Muscle layer of duodenum (tissue), 2 donors: ENCODE results near the gene PLD2.
"Not testable (repeated sequence)": the region's sequence is repeated elsewhere in the genome, so short reads cannot be mapped to it uniquely, and the experiment has no call there.

Experiments
- H3K27ac ChIP-seq: one replicate; pipeline ENCODE4 v1.7.0; 2013; ENCODE audit warnings: mild to moderate bottlenecking, low read length
- H3K27me3 ChIP-seq: one replicate; pipeline ENCODE4 v1.7.0; 2013; ENCODE audit warnings: low read depth, mild to moderate bottlenecking, control low read depth, low read length
- H3K36me3 ChIP-seq, 2 donors: one replicate each; pipeline ENCODE4 v1.7.0; 2013; ENCODE audit warnings: low read length in 2 of 2, control low read depth in 1 of 2, mild to moderate bottlenecking in 1 of 2; ENCODE audit not compliant: insufficient read depth in 2 of 2, control insufficient read depth in 1 of 2
- H3K4me1 ChIP-seq, 2 donors: one replicate each; pipeline ENCODE4 v1.7.0; 2013; ENCODE audit warnings: low read length in 2 of 2, mild to moderate bottlenecking in 2 of 2, control low read depth in 1 of 2, moderate library complexity in 1 of 2; ENCODE audit not compliant: insufficient read depth in 2 of 2, control insufficient read depth in 1 of 2
- H3K4me3 ChIP-seq, 2 donors: one replicate each; pipeline ENCODE4 v1.7.0; 2013; ENCODE audit warnings: low read length in 2 of 2, low read depth in 1 of 2, mild to moderate bottlenecking in 1 of 2
- H3K9me3 ChIP-seq, 2 donors: one replicate each; pipeline ENCODE4 v1.7.0; 2013; ENCODE audit warnings: low read length in 2 of 2, control low read depth in 1 of 2, mild to moderate bottlenecking in 1 of 2; ENCODE audit not compliant: control insufficient read depth in 1 of 2
- donor health status: healthy.

Gene PLD2

DNA sequence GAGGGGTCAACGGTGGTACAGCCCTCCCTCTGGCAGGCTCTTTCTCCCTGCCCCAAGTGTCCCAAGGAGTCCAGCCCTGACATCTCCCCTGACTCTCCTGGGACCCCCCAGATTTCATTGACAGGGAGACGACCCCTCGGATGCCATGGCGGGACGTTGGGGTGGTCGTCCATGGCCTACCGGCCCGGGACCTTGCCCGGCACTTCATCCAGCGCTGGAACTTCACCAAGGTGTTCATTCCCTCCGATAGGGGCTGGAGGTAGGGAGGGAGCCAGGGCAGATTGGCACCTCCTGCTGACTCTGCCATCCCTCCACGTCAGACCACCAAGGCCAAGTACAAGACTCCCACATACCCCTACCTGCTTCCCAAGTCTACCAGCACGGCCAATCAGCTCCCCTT, 9.9 kb downstream of the PLD2 start:
- H3K4me1 ChIP-seq = no peaks in the 10 kb centered on the region
- no peak overlapping the region for H3K27ac ChIP-seq
- H3K4me3 ChIP-seq = no peak overlapping the region
- H3K27me3 ChIP-seq = no peaks in the 10 kb centered on the region
- H3K9me3 ChIP-seq = no peaks in the 10 kb centered on the region
- peaks cover 4 to 35% of the 10 kb centered on the region in 2 donors for H3K36me3 ChIP-seq

DNA sequence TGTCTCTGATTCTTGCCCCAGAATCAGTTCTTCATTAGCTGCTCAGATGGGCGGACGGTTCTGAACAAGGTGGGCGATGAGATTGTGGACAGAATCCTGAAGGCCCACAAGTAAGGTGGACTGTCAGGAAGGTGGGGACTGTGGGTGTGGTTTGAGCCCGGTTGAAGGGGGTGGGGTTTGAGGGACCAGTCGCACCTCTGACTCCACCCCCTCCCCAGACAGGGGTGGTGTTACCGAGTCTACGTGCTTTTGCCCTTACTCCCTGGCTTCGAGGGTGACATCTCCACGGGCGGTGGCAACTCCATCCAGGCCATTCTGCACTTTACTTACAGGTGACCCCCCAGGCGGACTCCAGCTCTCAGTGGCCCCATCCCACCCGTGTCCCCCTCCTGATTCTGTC, 11.3 kb downstream of the PLD2 start:
- no peak overlapping the region for H3K27ac ChIP-seq
- H3K9me3 ChIP-seq = no peaks in the 10 kb centered on the region
- H3K4me3 ChIP-seq = no peak overlapping the region
- H3K36me3 ChIP-seq = peaks cover 4 to 44% of the 10 kb centered on the region in 2 donors
- H3K27me3 ChIP-seq = no peaks in the 10 kb centered on the region
- H3K4me1 ChIP-seq = no peaks in the 10 kb centered on the region

DNA sequence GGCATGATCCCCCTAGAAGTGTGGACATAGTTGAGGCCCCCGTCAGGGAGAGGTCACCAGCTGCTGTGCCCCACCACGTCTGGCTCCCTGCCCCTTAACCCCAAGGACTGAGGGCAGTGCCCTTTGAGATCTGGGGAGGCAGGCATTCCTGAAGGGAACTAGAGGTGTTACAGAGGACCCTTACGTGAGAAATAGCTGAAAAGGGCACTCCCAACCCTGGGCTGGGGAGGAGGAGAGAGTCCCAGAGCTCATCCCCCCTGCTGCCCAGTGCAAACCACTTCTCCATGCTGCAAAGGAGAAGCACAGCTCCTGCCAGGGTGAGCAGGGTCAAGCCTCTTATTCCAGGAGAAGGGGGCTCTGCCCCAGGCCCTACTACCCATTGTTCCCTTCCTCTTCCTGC, 15.9 kb downstream of the PLD2 start:
- Histone ChIP-seq H3K36me3 (peaks cover 4 to 19% of the 10 kb centered on the region in 2 donors), H3K27ac (no peak overlapping the region), H3K4me3 (no peak overlapping the region), H3K27me3 (no peaks in the 10 kb centered on the region), H3K9me3 (no peaks in the 10 kb centered on the region), H3K4me1 (no peaks in the 10 kb centered on the region)

DNA sequence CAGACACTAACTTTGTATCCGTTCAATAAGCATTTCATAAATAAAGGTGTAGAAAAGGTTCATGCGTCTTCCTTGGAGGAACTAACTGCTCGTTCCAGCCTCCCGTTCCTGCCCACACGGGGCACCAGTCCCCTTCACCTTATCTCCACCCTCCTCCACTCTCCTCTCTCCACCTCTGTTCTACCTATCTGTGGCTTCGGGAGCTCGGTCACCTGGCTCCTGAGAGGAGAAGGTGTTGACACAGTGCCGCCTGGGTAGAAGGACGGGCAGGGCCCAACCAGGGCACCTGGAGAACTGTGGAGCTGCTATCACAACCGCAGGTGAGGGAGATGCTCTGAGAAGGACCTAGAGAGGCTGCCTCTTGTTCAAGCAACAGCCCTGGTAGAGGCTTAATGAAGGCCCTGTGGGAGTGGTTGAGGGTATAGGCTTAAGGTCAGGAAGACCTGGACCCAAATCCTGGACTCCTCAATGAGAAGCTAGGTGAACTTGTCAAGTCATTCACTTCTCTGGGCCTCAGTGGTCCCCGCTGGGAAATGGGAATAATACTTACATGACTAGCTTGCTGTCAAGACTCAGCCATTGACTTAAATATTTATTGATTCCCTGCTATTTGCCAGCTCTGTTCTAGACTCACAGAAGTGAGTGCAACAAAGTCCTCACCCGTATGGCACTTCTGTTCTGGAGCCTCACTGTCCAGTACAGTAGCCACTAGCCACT, 16.6 kb downstream of the PLD2 start:
- no peak overlapping the region for H3K27ac ChIP-seq
- H3K9me3 ChIP-seq = no peaks in the 10 kb centered on the region
- peaks cover 0 to 19% of the 10 kb centered on the region in 2 donors for H3K36me3 ChIP-seq

DNA sequence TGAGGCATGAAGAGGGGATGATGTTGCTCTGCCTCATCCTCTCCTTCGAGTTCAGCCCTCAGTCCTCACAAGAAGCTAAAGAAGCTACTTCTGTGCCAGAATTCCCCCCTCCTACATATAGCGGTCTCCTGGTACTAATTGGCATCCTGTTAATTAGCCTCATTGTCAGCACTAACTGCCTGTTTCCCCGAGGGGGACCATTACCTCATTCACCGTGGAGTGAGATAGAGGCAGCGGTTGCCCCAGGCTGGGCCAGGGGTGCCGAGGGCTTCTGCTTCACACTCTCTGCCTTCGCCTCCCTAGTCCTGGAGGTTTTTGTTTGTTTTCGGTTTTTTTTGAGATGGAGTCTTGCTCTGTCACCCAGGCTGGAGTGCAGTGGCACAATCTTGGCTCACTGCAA, 20.4 kb downstream of the PLD2 start:
- Histone ChIP-seq H3K27me3 (no peaks in the 10 kb centered on the region), H3K27ac (no peak overlapping the region), H3K9me3 (no peaks in the 10 kb centered on the region), H3K4me3 (no peak overlapping the region), H3K4me1 (no peaks in the 10 kb centered on the region), H3K36me3 (peaks cover 0 to 14% of the 10 kb centered on the region in 2 donors)

More for the DNA sequence above, 16.6 kb downstream of the PLD2 start:
- no peaks in the 10 kb centered on the region for H3K4me1 ChIP-seq
- no peaks in the 10 kb centered on the region for H3K27me3 ChIP-seq
- no peak overlapping the region for H3K4me3 ChIP-seq

DNA sequence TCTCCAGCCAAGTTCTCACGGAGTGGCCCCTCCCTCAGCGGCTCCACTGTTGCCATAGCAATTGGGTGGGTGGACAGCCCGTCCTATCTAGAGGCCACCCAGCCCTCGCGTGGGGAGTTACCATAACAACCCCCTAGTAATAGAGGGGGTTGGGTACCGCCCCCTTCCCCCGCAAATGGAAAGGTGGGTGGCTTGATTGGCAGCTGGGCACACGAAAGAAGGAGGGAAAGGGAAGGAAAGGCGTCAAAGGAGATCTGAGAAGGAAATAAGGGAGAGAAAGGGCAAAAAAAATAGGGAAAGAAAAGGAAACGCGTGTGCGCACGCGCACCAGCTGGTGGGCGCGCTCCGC, 25.9 kb downstream of the PLD2 start:
- H3K36me3 ChIP-seq, H3K9me3 ChIP-seq, H3K27ac ChIP-seq, H3K27me3 ChIP-seq: not testable (repeated sequence)
- H3K4me3 ChIP-seq = peak overlapping the region; percentile 87
- H3K4me1 ChIP-seq = peaks cover 17 to 27% of the 10 kb centered on the region in 2 donors

DNA sequence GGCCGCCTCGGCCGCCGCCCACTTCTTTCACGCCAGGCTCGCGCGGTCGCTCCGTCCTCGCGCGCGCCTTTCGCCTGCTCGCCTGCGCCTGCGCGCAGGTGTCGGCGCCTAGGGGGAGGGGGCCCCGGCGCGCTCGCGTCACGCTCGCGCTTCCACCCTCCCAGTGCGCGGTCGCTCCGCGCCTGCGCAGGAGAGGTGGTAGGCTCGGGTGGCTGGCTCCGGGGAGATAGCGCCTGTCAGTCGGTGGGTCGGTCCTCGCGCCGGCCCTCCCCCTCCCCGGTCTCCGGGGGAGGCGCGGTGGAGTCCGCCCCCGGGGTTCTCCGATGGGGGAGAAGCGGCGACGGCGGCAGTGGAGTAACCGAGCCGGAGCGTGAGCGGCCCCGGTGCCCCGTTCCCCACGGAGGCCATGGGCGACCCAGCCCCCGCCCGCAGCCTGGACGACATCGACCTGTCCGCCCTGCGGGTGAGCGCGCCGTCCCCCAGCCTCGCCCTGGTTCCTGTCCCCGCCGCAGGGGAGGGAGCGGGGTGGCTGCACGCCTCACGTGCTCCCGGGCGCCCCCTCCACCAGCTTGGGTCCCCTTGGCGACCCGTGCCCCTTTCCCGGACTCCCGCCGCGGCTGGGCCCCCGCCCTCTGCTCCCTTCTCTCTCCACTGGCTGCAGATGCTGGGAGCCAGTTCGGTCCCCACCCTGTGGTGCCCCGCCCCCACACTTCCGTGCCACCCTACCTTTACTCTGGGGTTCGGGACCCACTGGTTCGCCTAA, 26.4 kb downstream of the PLD2 start, which contains the start of gene MINK1:
MINK1 (plus strand) TSS at position 163 of the 763 bp plus-strand sequence; CDS start at position 407, 244 bp downstream.
- Histone ChIP-seq H3K27me3 (no peaks in the 10 kb centered on the region), H3K9me3 (no peaks in the 10 kb centered on the region), H3K4me1 (peaks cover 20 to 31% of the 10 kb centered on the region in 2 donors), H3K36me3 (no peaks in the 10 kb centered on the region), H3K4me3 (peak within 1 kb of the TSS; percentile 87), H3K27ac (peak within 1 kb of the TSS; percentile 77)

DNA sequence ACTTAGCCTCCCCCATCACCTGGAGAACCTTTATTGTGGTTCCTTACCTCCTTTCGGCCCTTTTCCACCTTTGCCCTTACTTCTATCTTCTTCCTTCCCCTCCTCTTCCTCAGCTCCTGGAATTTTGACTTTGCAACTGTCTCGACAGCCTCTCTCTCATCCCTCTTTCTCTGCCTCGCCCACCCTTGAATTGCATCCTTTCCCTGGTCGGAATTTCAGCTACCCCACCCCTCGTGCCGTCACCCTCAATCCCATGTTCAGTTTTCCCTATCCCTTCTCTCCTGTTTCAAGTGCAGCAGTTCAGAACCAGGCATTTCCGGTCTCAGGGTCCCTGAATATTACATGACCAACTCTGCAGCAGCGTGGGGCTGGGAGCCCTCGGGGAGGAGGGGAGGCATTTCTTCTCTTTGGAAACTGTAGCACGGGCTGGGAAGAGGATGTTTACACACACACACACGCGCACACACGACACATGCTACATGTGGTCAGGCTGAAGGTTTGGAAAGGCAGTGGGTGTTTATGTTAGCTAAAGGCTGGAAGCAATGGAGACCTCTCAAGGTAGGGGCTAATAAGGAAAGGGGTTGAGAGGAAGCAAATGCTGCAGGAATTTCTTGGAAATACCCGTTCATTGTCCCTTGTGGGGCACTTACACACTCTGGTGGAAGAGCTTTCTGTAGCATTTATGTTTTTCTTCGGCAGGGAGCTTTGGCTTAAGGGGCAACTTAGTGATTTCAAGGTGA, 27.2 kb downstream of the PLD2 start:
- Histone ChIP-seq H3K27ac (peak overlapping the region; percentile 77), H3K4me3 (peak overlapping the region; percentile 87), H3K36me3 (no peaks in the 10 kb centered on the region), H3K9me3 (no peaks in the 10 kb centered on the region), H3K27me3 (no peaks in the 10 kb centered on the region), H3K4me1 (peaks cover 24 to 31% of the 10 kb centered on the region in 2 donors)

DNA sequence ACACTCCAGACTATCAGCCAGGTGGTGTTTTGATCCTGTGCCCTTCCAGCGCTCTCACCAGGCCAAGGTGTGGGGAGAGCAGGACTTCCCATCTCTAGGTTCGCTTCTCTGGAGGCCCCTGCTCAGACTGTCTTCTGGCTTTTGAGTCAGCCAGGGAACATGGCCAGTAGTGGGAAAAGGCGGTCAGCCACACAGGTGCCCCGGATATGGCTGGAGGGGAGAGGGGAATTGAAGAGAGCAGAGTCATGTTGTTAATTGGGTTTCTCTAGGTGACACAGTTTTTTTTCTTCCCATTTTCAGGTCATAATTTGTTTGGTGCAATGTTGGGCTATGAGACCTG, 27.7 kb downstream of the PLD2 start:
- H3K36me3 ChIP-seq = no peaks in the 10 kb centered on the region
- peaks cover 24 to 31% of the 10 kb centered on the region in 2 donors for H3K4me1 ChIP-seq
- H3K4me3 ChIP-seq = peak overlapping the region; percentile 87
- no peaks in the 10 kb centered on the region for H3K27me3 ChIP-seq
- H3K9me3 ChIP-seq = no peaks in the 10 kb centered on the region
- H3K27ac ChIP-seq = peak overlapping the region; percentile 77

DNA sequence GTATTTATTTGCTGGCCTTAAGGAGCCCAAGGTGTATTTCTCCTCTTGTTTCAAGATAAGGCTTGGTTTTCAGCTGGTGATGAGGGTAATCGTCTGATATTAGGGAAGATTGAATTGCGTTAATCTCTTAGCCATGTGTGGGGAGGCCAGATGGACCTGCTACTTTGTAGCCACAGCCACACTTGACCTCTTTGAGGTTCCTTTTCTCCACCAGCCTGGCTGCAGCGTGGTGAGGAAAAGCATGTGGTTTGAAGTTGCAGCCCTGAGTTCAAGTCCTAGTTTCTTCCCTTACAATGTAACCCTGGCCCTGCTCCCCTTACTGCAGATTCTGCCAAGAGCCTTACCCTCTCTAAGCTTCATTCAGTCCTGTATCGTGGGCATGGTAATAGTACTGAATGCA, 29.3 kb downstream of the PLD2 start:
- Histone ChIP-seq H3K4me1 (peaks cover 24 to 37% of the 10 kb centered on the region in 2 donors), H3K27ac (peak overlapping the region; percentile 56), H3K9me3 (no peaks in the 10 kb centered on the region), H3K36me3 (no peaks in the 10 kb centered on the region), H3K27me3 (no peaks in the 10 kb centered on the region), H3K4me3 (no peak overlapping the region)
